Urinary bladder (tissue), 4 donors: ENCODE results near the gene OR14K1. TPM values are rescaled to one million over a fixed set of nuclear protein-coding genes. Genes with fewer than 3 reads are reported as not detected.

Experiments
- DNase-seq: peaks from one replicate; pipeline ENCODE4 v3.0.0-alpha.2; 2015; ENCODE audit errors: extremely low spot score
- H3K27ac ChIP-seq: one replicate; pipeline ENCODE4 v1.5.1; 2013; ENCODE audit warnings: low read depth, mild to moderate bottlenecking, moderate library complexity
- H3K36me3 ChIP-seq: one replicate; pipeline ENCODE4 v1.6.1; 2013; ENCODE audit warnings: mild to moderate bottlenecking, moderate library complexity; ENCODE audit not compliant: insufficient read depth
- H3K4me1 ChIP-seq: one replicate; pipeline ENCODE4 v1.6.1; 2013; ENCODE audit warnings: mild to moderate bottlenecking, moderate library complexity; ENCODE audit not compliant: insufficient read depth
- H3K4me3 ChIP-seq: one replicate; pipeline ENCODE4 v1.5.1; 2013; ENCODE audit warnings: low read depth, low read length
- WGBS: extraction: QIAGEN DNeasy Blood & Tissue Kit; methylation state at CpG from one replicate; pipeline ENCODE4 v1.1.7; 2013; 5-methylcytosine and 5-hydroxymethylcytosine counted together
- polyA plus RNA-seq: library from polyadenylated mRNA; stranded (reverse); fragments of 200-250 nt; gene quantifications from one replicate; pipeline ENCODE4 v1.2.3, GENCODE V29; 2013
- total RNA-seq: library from RNA; depleted of rRNA; stranded (reverse); fragments of >200 nt; gene quantifications from one replicate; pipeline ENCODE4 v1.2.3, GENCODE V29; 2014
- donor health status: healthy with polysubstance abuse.
- donor health status: healthy.

The OR14K1 gene
- total and polyA plus RNA-seq, 2 donors, result not detected

- no peak for DNase-seq
- Histone ChIP-seq H3K4me3 (no peak within 1 kb of the TSS), H3K27ac (no peak within 1 kb of the TSS), H3K4me1 (no peaks in the 10 kb centered on the region), H3K36me3 (no peaks in the 10 kb centered on the region)
- WGBS, result 92% methylated on average over 3 of the region's 3 CpGs
Measured at GRCh38 chr1:247760456-247760855, 22.0 kb downstream of the OR14K1 start, which contains the start of gene OR1C1. TSS of gene OR1C1 (minus strand) at chr1:247760556. CDS start at chr1:247758406, 2,150 bp downstream.

GRCh38 chr1:247769603-247770002, 31.2 kb downstream of the OR14K1 start:
- Histone ChIP-seq H3K36me3 (no peaks in the 10 kb centered on the region), H3K27ac (no peak overlapping the region), H3K4me1 (no peaks in the 10 kb centered on the region), H3K4me3 (no peak overlapping the region)
- DNase-seq, result no peak

Other genes starting within 250 kb of the OR14K1 start
- 0.37 TPM for gene OR2C3, start 202.2 kb upstream of the OR14K1 start, total RNA-seq
- gene OR2C3, start 202.2 kb upstream of the OR14K1 start, polyA plus RNA-seq, result 0.04 TPM
- gene GCSAML, start 189.5 kb upstream of the OR14K1 start, total RNA-seq, result 1.1 TPM
- 0.42 TPM for gene GCSAML, start 189.5 kb upstream of the OR14K1 start, polyA plus RNA-seq
- not detected for gene OR2G2, start 150.3 kb upstream of the OR14K1 start, total RNA-seq
- not detected for gene OR2G2, start 150.3 kb upstream of the OR14K1 start, polyA plus RNA-seq
- not detected for gene OR2G3, start 133.0 kb upstream of the OR14K1 start, total RNA-seq
- gene OR2G3, start 133.0 kb upstream of the OR14K1 start, polyA plus RNA-seq, result not detected
- gene OR13G1, start 58.9 kb upstream of the OR14K1 start, total RNA-seq, result not detected
- not detected for gene OR13G1, start 58.9 kb upstream of the OR14K1 start, polyA plus RNA-seq
- gene OR6F1, start 22.0 kb upstream of the OR14K1 start, total RNA-seq, result not detected
- gene OR6F1, start 22.0 kb upstream of the OR14K1 start, polyA plus RNA-seq, result not detected
- not detected for gene OR14A2, start 9.5 kb downstream of the OR14K1 start, total RNA-seq
- not detected for gene OR14A2, start 9.5 kb downstream of the OR14K1 start, polyA plus RNA-seq
- not detected for gene OR1C1, start 21.9 kb downstream of the OR14K1 start, total RNA-seq
- not detected for gene OR1C1, start 21.9 kb downstream of the OR14K1 start, polyA plus RNA-seq
- gene OR14A16, start 85.5 kb downstream of the OR14K1 start, total RNA-seq, result not detected
- not detected for gene OR14A16, start 85.5 kb downstream of the OR14K1 start, polyA plus RNA-seq
- gene OR11L1, start 103.3 kb downstream of the OR14K1 start, total RNA-seq, result not detected
- not detected for gene OR11L1, start 103.3 kb downstream of the OR14K1 start, polyA plus RNA-seq
- gene TRIM58, start 118.6 kb downstream of the OR14K1 start, total RNA-seq, result 3.1 TPM
- gene TRIM58, start 118.6 kb downstream of the OR14K1 start, polyA plus RNA-seq, result 0.43 TPM
- 0.53 TPM for gene OR2W3, start 157.0 kb downstream of the OR14K1 start, total RNA-seq
- gene OR2W3, start 157.0 kb downstream of the OR14K1 start, polyA plus RNA-seq, result 0.47 TPM
- not detected for gene OR2T8, start 181.6 kb downstream of the OR14K1 start, total RNA-seq
- gene OR2T8, start 181.6 kb downstream of the OR14K1 start, polyA plus RNA-seq, result not detected
- gene OR2AJ1, start 186.3 kb downstream of the OR14K1 start, total RNA-seq, result not detected
- gene OR2AJ1, start 186.3 kb downstream of the OR14K1 start, polyA plus RNA-seq, result not detected
- gene OR2L8, start 210.2 kb downstream of the OR14K1 start, total RNA-seq, result 0.53 TPM
- not detected for gene OR2L8, start 210.2 kb downstream of the OR14K1 start, polyA plus RNA-seq
- gene OR2AK2, start 226.6 kb downstream of the OR14K1 start, total RNA-seq, result not detected
- gene OR2AK2, start 226.6 kb downstream of the OR14K1 start, polyA plus RNA-seq, result not detected